Upper lobe of left lung (tissue), 6 donors: ENCODE results near the gene ZNF488. TPM values are rescaled to one million over a fixed set of nuclear protein-coding genes. Genes with fewer than 3 reads are reported as not detected.

Experiments used
- ATAC-seq, 2 donors: fragments of 200-7000 bp; cut with Tn5 transposase; one replicate each; pipeline ENCODE4 v1.9.1; 2022; ENCODE audit warnings: mild to moderate bottlenecking in 2 of 2, moderate library complexity in 2 of 2; ENCODE audit not compliant: low FRiP score in 2 of 2
- DNase-seq, 2 donors: peaks; one replicate each; pipeline ENCODE4 v3.0.0-alpha.2; 2019 to 2020
- H3K27ac ChIP-seq, 4 donors: fragments of 200-600 bp; sonication (generic); one replicate each; pipeline ENCODE4 v1.5.1; 2016 to 2019
- H3K27me3 ChIP-seq, 4 donors: fragments of 200-600 bp; sonication (generic); one replicate each; pipeline ENCODE4 v1.5.1; 2017 to 2019
- H3K36me3 ChIP-seq, 4 donors: fragments of 200-600 bp; sonication (generic); one replicate each; pipeline ENCODE4 v1.5.1; 2016 to 2019
- H3K4me1 ChIP-seq, 4 donors: fragments of 200-600 bp; sonication (generic); one replicate each; pipeline ENCODE4 v1.5.1; 2018 to 2019
- H3K4me3 ChIP-seq, 4 donors: fragments of 200-600 bp; sonication (generic); one replicate each; pipeline ENCODE4 v1.5.1; 2017 to 2019; ENCODE audit warnings: mild to moderate bottlenecking in 2 of 4, moderate library complexity in 1 of 4
- H3K9me3 ChIP-seq, 4 donors: fragments of 200-600 bp; sonication (generic); one replicate each; pipeline ENCODE4 v1.5.1; 2018 to 2019
- CTCF ChIP-seq, 6 experiments: fragments of 450-650 bp in 4 of 6; fragments of 200-600 bp in 2 of 6; sonication (generic) in 2 of 6; IDR thresholded peaks; one replicate each; pipeline ENCODE4 v1.5.1; 2016 to 2019; ENCODE audit warnings: antibody characterized with exemption in 6 of 6
- EP300 ChIP-seq, 4 donors: sonication (generic); formaldehyde crosslinking; IDR thresholded peaks; one replicate each; pipeline ENCODE4 v1.5.1; 2017; ENCODE audit warnings: antibody characterized with exemption in 4 of 4, control low read depth in 2 of 4
- POLR2A ChIP-seq, 4 donors: fragments of 450-650 bp; IDR thresholded peaks; one replicate each; pipeline ENCODE4 v1.5.1; 2016 to 2017; ENCODE audit warnings: antibody characterized with exemption in 4 of 4, mild to moderate bottlenecking in 2 of 4
- POLR2AphosphoS5 ChIP-seq, 2 donors: sonication (generic); formaldehyde crosslinking; IDR thresholded peaks; one replicate each; pipeline ENCODE4 v1.5.1; 2017; ENCODE audit warnings: antibody characterized with exemption in 2 of 2
- WGBS, 2 donors: methylation state at CpG; one replicate each; pipeline ENCODE4 v1.1.5; 2017 to 2018; 5-methylcytosine and 5-hydroxymethylcytosine counted together
- total RNA-seq, 6 donors: library from RNA; depleted of rRNA in 4 of 6; stranded (reverse); fragments of >200 nt in 4 of 6; gene quantifications; one replicate each; pipeline versions ENCODE4 v1.1.0 to v1.2.1, GENCODE V29; 2016 to 2021
- donor health status: DM: no; HTN: no; CAD: no; lungs with moderate emphysema.
- donor health status: DM: no; HTN: yes; CAD: no; lungs with severe emphysema.

The ZNF488 gene
- total RNA-seq, 6 donors from 2014 or later = 0.15 to 0.66 (median 0.28) TPM; not detected in 2

GRCh38 chr10:47409866-47410256, 25.8 kb upstream of the ZNF488 start:
- WGBS, 2 donors = 73 to 82% methylated on average over 3 of the region's 3 CpGs

GRCh38 chr10:47409171-47409865, 25.2 kb upstream of the ZNF488 start:
- Histone ChIP-seq H3K4me3 (no peak overlapping the region), H3K27ac (no peak overlapping the region), H3K27me3 (no peaks in the 10 kb centered on the region), H3K9me3 (no peaks in the 10 kb centered on the region), H3K36me3 (no peaks in the 10 kb centered on the region), H3K4me1 (no peaks in the 10 kb centered on the region)
- TF ChIP-seq POLR2AphosphoS5 (IDR thresholded peaks at IDR 0.05) (no peak), EP300 (IDR thresholded peaks at IDR 0.05) (no peak), POLR2A (IDR thresholded peaks at IDR 0.05) (no peak), CTCF (IDR thresholded peaks at IDR 0.05) (no peak)
- DNase-seq (peak in 1 of 2 donors; percentile 42), ATAC-seq (peak in 1 of 2 donors; percentile 3)
- WGBS, 2 donors = 73 to 83% methylated on average over 3 to 13 of the region's 15 CpGs

More at GRCh38 chr10:47409866-47410256, 25.8 kb upstream of the ZNF488 start:
- Histone ChIP-seq H3K4me1 (no peaks in the 10 kb centered on the region), H3K27ac (no peak overlapping the region), H3K9me3 (no peaks in the 10 kb centered on the region), H3K27me3 (no peaks in the 10 kb centered on the region), H3K4me3 (no peak overlapping the region), H3K36me3 (no peaks in the 10 kb centered on the region)
- DNase-seq (no peak), ATAC-seq (no peak)
- TF ChIP-seq EP300 (IDR thresholded peaks at IDR 0.05) = no peak
- no peak for TF ChIP-seq POLR2A (IDR thresholded peaks at IDR 0.05)
- no peak for TF ChIP-seq POLR2AphosphoS5 (IDR thresholded peaks at IDR 0.05)
- TF ChIP-seq CTCF (IDR thresholded peaks at IDR 0.05) = no peak

- ATAC-seq = no peak
- TF ChIP-seq POLR2A (IDR thresholded peaks at IDR 0.05) = no peak
- no peaks in the 10 kb centered on the region for H3K4me1 ChIP-seq
These were observed 24.5 kb upstream of the ZNF488 start for GRCh38 chr10:47408606-47409005.

GRCh38 chr10:47406870-47407691, 23.0 kb upstream of the ZNF488 start:
- Histone ChIP-seq H3K27ac (no peak overlapping the region), H3K4me1 (peaks cover 0 to 7% (median 4%) of the 10 kb centered on the region in 4 donors), H3K27me3 (no peaks in the 10 kb centered on the region), H3K36me3 (no peaks in the 10 kb centered on the region), H3K4me3 (no peak overlapping the region), H3K9me3 (no peaks in the 10 kb centered on the region)
- TF ChIP-seq POLR2A (IDR thresholded peaks at IDR 0.05) = no peak
- no peak for TF ChIP-seq EP300 (IDR thresholded peaks at IDR 0.05)
- no peak for TF ChIP-seq CTCF (IDR thresholded peaks at IDR 0.05)
- no peak for TF ChIP-seq POLR2AphosphoS5 (IDR thresholded peaks at IDR 0.05)
- WGBS, 2 donors = 76 to 90% methylated on average over 5 to 9 of the region's 9 CpGs
- DNase-seq = no peak
- ATAC-seq = peak in 1 of 2 donors; percentile 67

More at GRCh38 chr10:47408606-47409005, 24.5 kb upstream of the ZNF488 start:
- no peak overlapping the region for H3K4me3 ChIP-seq
- H3K27me3 ChIP-seq = no peaks in the 10 kb centered on the region
- no peaks in the 10 kb centered on the region for H3K9me3 ChIP-seq
- no peaks in the 10 kb centered on the region for H3K36me3 ChIP-seq
- H3K27ac ChIP-seq = no peak overlapping the region
- DNase-seq = no peak
- WGBS, 2 donors = 46 to 66% methylated on average over 6 of the region's 6 CpGs

GRCh38 chr10:47406548-47406869, 22.4 kb upstream of the ZNF488 start:
- Histone ChIP-seq H3K4me1 (peaks cover 0 to 7% (median 4%) of the 10 kb centered on the region in 4 donors), H3K27me3 (no peaks in the 10 kb centered on the region), H3K36me3 (no peaks in the 10 kb centered on the region), H3K27ac (no peak overlapping the region), H3K9me3 (no peaks in the 10 kb centered on the region), H3K4me3 (no peak overlapping the region)
- 80 to 89% methylated on average over 2 to 4 of the region's 4 CpGs for WGBS, 2 donors
- DNase-seq (no peak), ATAC-seq (no peak)
- TF ChIP-seq EP300 (IDR thresholded peaks at IDR 0.05) (no peak), POLR2A (IDR thresholded peaks at IDR 0.05) (no peak), CTCF (IDR thresholded peaks at IDR 0.05) (no peak), POLR2AphosphoS5 (IDR thresholded peaks at IDR 0.05) (no peak)
